Measurements from ENCODE around the gene KIF16B. TPM values are rescaled to one million over a fixed set of nuclear protein-coding genes. Genes with fewer than 3 reads are reported as not detected.

Gene KIF16B
- total RNA-seq, 6 experiments from 2014 or later, result 0.31 to 3.4 (median 3.2) TPM

GRCh38 chr20:16244892-16245291, 328.4 kb downstream of the KIF16B start:
- Mint-ChIP-seq H3K27ac (no peak overlapping the region), H3K36me3 (ENCODE audit: low read depth) (no peaks in the 10 kb centered on the region), H3K4me3 (no peak overlapping the region), H3K4me1 (ENCODE audit: low read depth) (no peaks in the 10 kb centered on the region), H3K27me3 (ENCODE audit: insufficient read depth) (no peaks in the 10 kb centered on the region), H3K9me3 (peaks cover 33% of the 10 kb centered on the region)
- no peak for DNase-seq
- TF ChIP-seq CTCF (IDR thresholded peaks at IDR 0.05), result no peak

GRCh38 chr20:16243470-16243869, 329.8 kb downstream of the KIF16B start:
- no peaks in the 10 kb centered on the region for H3K36me3 Mint-ChIP-seq (ENCODE audit: low read depth)
- no peak for DNase-seq
- no peak for TF ChIP-seq CTCF (IDR thresholded peaks at IDR 0.05)
- H3K4me1 Mint-ChIP-seq (ENCODE audit: low read depth), result no peaks in the 10 kb centered on the region
- H3K27me3 Mint-ChIP-seq (ENCODE audit: insufficient read depth), result no peaks in the 10 kb centered on the region
- H3K9me3 Mint-ChIP-seq, result peaks cover 39% of the 10 kb centered on the region
- H3K27ac Mint-ChIP-seq, result no peak overlapping the region
- H3K4me3 Mint-ChIP-seq, result no peak overlapping the region; the same call in 1 of the 2 replicates

GRCh38 chr20:16241911-16242310, 331.3 kb downstream of the KIF16B start:
- TF ChIP-seq CTCF (IDR thresholded peaks at IDR 0.05), result no peak
- no peaks in the 10 kb centered on the region for H3K4me1 Mint-ChIP-seq (ENCODE audit: low read depth)
- H3K27me3 Mint-ChIP-seq (ENCODE audit: insufficient read depth), result no peaks in the 10 kb centered on the region
- H3K9me3 Mint-ChIP-seq, result peaks cover 49% of the 10 kb centered on the region
- H3K4me3 Mint-ChIP-seq, result no peak overlapping the region
- DNase-seq, result no peak
- no peaks in the 10 kb centered on the region for H3K36me3 Mint-ChIP-seq (ENCODE audit: low read depth)
- no peak overlapping the region for H3K27ac Mint-ChIP-seq

- H3K27me3 Mint-ChIP-seq (ENCODE audit: insufficient read depth), result no peaks in the 10 kb centered on the region
- no peak overlapping the region for H3K27ac Mint-ChIP-seq
- DNase-seq, result no peak
- H3K4me1 Mint-ChIP-seq (ENCODE audit: low read depth), result no peaks in the 10 kb centered on the region
- no peak for TF ChIP-seq CTCF (IDR thresholded peaks at IDR 0.05)
- no peaks in the 10 kb centered on the region for H3K36me3 Mint-ChIP-seq (ENCODE audit: low read depth)
- peaks cover 51% of the 10 kb centered on the region for H3K9me3 Mint-ChIP-seq
- no peak overlapping the region for H3K4me3 Mint-ChIP-seq
These were observed 332.9 kb downstream of the KIF16B start for GRCh38 chr20:16240355-16240754.

- no peak for TF ChIP-seq CTCF (IDR thresholded peaks at IDR 0.05)
- H3K4me3 Mint-ChIP-seq, result no peak overlapping the region
- no peaks in the 10 kb centered on the region for H3K27me3 Mint-ChIP-seq (ENCODE audit: insufficient read depth)
- peaks cover 37% of the 10 kb centered on the region for H3K9me3 Mint-ChIP-seq
- no peak for DNase-seq
- no peaks in the 10 kb centered on the region for H3K4me1 Mint-ChIP-seq (ENCODE audit: low read depth)
- no peaks in the 10 kb centered on the region for H3K36me3 Mint-ChIP-seq (ENCODE audit: low read depth)
- H3K27ac Mint-ChIP-seq, result no peak overlapping the region
These were observed 336.5 kb downstream of the KIF16B start for GRCh38 chr20:16236589-16237241.
